ENCODE results near the gene TIMM17B.

TIMM17B gene

DNA sequence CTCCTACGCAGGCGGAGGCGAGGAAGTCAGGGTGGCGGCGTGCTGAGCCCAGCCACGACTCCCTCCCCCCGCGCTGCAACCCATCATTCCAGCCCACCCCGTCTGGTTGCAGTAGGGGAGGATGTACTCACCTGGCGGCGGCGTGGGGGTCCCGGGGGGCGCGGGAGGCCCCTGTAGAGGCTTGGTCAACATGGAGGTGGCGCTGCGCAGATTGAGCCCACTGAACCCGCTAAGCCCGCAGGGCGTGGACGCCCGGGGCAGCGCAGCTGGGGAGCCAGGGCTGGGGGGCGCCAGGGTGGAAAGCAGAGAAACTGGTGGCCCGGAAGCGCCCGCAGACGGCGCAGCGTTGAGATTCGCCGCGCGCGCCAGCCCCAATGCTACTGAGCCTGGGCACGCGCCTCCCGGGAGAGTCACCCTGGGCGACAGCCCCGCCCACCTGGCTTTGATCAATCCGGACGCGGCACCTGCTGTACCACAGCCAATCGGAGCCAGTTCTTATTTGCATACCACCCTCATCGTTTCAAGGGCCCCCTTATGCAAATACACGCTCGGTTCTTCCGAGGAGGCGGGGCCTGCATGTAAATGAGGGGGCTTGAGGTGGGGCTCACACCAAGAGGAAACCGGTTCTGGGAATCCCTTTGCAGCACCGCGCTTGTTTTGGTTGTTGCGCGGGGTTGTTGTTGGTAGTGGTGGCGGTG, 21.2 kb upstream of the TIMM17B start, which contains the start of gene PIM2:
Gene PIM2 (minus strand): TSS at position 382 of the 698 bp plus-strand sequence. CDS start 190 bp downstream, at position 192.
- DNase-seq, result peak; percentile 75

DNA sequence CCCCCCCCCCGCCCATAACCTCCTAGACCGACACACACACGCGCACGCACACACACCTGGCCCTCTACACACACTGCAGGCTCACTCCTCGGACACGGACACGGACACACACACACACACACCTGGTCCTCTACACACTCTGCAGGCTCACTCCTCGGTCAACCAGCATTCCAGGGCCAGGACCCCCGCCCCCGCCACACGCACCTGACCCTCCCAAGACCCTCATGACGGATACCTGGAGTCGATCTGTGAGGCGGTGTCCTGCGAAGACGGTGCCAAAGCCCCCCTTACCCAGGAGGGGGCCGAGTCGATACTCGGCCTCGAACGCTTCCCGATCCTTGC, 20.7 kb upstream of the TIMM17B start:
- no peak for DNase-seq

DNA sequence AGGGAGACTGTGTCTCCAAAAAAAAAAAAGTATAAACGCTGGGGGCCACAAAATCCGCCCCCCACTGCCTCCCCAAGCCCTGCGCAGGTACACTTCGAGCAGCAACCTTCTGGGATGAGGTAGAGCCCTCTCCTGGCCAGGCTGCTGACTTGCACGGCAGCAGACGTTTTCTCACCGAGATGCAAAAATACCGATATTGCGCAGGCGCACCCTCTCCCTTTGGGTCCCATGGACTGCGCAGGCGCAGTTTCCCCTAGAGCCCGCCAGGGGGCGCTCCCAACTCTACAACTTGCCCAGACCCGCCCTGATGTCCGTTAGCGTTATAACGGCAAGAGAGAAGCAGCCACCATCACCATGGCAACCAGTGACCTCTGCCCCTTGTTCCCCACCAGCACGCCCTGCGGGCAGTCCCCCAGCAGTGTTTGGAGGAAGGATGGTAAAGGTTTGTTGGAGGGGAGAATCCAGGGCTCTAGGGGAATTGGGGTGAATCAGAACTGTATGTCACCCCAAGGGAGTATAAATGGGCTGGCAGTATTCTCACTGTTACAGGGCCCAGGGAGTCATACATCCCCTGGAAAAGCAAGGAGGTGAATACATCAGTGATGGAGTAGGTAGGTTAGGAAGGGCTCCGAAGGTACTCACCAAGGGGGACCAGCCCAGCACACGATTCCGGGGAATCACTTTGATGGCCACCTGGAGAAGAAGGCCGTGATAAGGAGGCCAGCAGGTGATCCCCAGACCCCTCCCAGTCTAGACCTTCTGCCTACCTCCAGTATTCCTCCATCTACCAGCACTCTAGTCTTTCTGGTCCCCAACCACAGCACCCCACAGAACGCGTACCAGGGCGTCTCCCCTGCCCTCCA, 19.8 kb upstream of the TIMM17B start:
- peak; percentile 83 for DNase-seq

DNA sequence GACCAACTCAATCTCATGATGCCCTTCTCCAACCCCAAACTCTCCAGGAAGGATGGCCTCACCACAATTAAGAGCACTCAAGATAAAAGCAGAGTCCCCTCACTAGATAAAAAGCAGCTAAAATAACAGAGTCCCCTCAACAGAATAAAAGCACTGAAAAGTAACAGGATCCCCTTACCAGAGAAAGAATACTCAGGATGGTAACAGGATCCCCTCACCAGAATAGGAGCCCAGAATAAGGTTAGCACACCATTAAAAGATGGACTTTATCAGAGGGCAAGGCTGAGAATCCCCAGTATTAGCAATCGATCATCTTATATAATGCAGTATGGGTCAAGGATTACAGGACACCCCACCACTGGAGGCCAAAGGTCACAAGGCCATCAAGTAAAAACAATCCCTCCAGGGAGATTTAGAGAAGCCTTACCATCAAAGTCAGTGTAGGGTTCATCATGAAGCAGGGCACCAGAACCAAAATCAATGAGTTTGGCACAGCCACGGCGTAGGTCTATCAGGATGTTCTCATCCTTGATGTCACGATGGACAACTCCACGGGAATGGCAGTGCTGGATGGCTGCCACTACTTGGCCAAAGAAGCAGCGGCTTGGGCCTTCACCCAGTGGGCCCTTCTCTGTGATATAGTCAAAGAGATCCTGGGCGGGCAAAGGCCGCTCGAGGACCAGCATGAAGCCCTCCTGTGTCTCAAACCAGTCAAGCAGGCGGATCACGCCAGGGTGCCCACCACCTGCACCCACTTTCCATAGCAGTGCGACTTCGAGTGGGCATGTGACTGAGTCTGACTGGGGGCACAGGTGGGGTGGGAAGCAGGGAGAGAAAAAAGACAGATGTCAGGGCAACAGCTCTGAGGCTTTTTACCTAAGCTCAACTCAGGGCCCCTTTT, 17.3 kb upstream of the TIMM17B start:
- DNase-seq, result no peak

DNA sequence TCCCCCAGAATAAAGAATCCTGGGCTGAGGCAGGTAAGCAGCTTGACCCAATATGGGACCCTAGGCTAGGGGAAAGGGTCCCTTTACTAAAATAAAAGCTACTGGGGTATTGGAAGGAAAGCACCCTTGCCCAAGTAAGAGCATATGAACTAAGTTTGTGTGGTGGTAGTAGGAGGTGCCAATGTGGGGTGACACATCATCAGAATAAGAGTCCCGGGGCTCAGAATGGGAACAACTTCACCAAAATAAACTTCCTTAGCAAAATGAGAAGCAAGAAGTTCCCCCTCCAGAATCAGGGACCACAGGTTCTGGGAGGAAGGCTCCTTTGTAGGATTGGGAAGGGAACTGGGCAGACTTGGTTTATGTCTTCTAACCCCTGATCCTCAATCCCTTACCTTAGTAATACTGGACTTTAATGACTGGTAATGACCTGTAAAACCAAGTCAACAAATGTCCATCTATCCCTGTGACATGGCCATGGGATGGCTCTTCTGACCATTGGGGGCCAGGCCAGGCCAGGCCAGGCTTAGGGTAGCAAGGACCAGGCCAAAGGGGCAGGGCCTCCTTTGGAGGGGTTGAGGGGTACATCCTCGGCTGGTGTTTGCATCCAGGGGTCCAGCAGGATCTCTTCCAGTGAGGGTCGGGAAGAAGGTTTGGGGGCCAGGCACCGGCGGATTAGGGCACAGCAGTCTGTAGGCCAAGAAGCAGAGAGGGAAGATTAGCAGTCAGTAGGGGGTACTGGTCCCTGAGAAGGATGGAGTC, 16.2 kb upstream of the TIMM17B start:
- DNase-seq, result no peak

DNA sequence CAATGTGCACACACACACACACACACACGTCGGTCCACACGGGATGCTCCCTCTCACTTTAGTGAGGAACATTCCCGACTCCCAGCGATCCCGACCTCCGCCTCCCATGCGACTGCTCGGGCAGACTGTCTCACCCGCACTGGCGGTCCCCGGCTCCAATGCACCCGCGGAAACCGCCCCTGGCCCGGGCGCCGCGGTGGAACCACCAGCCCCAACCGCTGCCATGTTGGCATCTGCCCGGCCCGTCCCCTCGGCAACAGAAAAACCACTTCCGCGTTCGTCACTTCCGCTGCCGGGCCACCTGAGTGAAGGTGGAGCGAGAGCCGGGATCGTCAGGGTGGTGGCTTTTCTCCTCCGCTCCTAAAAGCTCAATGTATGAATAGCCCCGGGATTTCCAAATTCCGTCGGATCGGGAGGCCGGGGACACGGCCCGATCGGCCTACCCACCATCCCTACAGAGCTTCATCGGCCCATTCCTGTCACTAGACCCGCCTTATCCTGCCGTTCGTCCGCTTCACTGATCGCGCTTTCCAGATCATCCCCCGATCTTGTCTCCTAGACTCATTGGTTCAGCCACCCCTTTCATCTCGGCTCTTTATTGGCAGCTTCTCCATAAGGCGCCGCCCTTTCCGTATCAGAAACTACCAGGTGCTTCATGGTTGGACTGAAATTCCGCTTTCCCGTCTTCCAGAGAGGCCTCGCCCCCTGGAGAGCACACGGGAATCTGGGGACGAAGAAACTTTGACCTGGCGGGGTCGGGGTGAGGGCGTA, 14.0 kb upstream of the TIMM17B start, which contains the start of gene SLC35A2:
Gene SLC35A2 (minus strand): TSS at position 235 of the 771 bp plus-strand sequence. CDS start 10 bp downstream, at position 225.
- peak; percentile 78 for DNase-seq

DNA sequence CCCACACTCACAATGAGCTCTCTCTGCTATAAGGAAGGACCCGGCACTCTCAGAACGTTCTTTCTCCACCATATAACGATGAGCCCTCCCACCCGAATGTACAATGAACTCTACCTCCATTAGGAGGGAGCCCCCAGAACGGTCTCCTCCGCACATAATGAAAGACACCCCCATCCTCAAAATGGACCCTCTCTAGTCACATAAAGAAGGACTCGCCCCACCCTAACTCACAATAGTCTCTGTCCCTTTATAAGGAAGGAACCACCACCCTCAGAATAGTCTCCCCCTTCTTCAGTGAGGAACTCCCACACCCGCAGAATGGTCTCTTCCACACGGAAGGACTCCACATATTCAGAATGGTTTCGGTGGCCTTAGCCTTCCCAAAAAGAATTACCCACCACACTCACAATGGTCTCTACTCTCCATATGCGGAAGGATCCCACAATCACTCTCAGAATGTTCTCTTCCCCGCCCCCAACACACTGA, 13.4 kb upstream of the TIMM17B start:
- DNase-seq, result no peak

DNA sequence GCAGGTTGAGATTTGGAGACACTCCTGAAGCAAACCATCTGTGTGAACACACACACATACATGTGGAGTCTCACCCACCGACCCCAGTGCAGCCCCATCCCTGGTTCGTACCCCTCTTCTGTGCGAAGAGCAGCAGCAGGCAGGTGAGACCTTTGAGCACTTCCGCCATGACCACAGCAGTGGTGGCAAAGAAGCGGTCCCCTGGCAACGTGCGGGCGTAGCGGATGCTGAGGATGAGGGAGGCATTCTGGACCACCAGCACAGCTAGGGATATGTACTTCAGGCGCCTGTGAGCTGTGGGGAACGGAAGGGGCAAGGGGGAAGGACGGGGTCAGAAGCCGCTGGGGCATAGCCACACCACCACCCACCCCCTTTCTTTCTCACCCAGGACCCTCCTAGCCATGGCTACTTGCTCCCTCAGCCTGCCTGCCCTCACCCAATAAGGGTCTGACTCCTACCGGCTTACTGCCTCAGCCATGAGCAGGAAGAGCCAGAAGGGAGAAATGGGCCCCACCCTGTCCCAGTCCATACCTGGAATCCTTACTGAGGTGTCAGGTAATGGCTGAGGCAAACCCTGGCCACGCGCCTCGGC, 12.2 kb upstream of the TIMM17B start:
- DNase-seq, result no peak

DNA sequence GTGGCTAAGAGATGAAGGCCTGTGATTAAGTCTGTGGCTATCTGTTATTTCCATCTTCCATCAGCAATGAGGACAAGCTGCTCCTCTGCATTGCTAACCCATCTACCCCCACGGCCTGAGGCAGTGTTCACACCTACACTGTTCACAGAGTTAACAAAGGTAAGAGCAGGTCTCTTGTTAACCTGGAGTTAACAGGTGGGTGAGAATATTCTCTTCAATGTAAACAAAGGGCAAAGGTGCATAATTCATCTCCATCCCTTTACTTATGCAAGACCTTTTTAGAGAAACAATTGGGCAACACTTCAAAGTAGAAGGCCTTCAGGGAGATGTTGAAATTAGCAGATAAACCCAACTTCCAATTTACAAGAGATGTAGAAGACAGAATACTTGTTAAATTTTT, 11.0 kb upstream of the TIMM17B start:
- DNase-seq, result no peak

DNA sequence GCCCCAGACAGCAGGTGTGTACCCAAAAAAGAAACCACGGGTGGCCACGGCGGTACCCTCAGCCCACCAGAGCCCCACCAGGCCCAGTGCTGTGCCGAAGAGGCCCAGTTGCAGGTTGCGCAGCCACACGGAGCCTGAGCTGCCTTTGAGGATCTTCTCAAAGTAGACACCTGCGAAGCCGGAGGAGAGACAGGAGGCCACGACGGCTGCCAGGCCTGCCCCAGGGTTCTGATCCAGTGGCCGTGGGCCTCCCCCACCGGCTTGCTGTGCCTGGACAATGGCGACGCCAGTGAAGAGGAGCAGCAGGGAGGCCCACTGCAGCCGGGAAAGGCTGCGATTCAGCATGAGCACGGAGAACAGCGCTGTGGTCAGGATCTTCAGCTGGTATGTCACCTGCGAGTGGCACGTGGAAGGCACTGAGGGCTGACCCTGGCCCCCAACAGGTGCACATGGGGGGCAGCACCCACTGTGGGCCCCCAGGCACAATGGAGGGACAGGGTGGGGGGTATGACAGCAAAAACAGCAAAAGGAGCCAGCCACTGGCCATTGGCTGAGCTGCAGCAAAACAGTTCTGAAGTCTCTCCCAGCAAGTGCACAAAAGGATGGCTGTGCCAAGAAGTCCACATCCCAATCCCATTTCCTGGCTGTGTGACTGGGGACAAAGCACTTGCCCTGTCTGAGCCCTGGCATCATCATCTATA, 7.7 kb upstream of the TIMM17B start:
- no peak for DNase-seq

DNA sequence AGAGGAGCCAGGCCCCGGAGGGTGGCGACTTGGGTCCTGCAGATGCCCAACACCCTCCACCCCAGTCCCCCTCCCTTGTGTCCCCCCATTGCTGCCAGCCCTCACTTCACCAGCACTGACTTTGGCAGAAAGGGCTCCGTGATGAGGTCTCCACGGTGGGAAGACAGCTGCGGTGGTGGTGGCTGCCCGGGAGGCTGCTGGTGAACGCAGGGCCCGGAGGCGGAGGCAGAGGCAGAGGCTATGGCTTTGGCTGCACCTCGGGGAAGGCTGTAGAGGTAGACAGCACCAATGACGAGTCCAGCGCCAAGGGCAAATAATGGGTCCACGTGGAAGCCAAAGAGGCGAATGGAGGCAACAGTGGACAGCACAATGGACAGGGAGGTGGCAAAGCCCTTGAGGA, 7.1 kb upstream of the TIMM17B start:
- DNase-seq, result no peak

DNA sequence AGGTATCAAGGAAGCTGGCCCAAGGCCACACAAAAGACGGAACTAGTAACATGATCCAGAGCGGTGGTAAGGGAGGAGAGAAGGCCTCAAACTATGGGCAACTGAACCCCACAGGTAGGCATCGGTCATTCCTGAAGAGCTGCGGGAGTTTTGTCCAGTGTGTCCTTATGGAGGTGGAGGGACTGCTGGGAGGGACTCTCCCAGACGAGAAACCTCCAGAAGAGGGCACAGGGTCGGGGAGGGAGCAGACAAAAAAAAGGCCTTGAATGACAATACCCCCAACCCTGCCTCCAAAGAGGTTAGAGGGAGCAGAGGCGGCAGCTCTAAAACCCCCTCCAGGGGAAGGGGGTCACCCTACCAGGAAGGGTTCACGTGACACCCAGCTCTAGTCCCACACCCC, 6.6 kb upstream of the TIMM17B start:
- no peak for DNase-seq

DNA sequence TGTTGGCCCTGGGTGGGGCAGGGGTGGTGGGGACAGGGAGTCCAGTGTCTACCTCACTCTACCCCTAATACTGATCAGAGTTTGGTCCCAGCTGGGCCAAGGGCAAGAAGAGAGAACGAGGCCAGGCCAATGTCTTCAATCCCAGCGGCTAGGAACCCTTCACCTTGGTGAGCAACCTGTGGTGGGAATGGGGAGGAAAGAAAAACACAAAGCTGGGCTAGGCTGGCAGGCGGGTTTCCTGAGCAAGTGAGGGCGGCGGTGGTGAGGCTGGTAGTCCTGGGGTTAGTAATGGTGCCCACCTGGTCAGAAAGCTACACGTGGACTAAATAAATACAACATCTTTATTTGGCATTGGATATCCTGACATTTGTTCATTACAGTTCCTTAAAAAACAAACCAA, 5.7 kb upstream of the TIMM17B start:
- no peak for DNase-seq

DNA sequence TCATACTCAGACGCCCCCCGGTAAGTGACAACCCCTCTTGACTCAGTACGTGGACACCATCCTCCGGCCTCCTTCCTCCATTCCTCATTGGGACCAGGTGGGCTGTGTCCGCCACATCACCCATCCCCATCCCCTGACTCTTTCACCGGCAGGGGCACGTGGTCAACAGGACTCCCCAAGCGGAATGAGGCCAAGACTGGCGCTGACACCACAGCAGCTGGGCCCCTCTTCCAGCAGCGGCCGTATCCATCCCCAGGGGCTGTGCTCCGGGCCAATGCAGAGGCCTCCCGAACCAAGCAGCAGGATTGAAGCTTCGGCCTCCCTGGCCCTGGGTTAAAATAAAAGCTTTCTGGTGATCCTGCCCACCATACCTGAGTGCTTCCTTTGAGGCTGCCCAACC, 5.2 kb upstream of the TIMM17B start:
- no peak for DNase-seq

DNA sequence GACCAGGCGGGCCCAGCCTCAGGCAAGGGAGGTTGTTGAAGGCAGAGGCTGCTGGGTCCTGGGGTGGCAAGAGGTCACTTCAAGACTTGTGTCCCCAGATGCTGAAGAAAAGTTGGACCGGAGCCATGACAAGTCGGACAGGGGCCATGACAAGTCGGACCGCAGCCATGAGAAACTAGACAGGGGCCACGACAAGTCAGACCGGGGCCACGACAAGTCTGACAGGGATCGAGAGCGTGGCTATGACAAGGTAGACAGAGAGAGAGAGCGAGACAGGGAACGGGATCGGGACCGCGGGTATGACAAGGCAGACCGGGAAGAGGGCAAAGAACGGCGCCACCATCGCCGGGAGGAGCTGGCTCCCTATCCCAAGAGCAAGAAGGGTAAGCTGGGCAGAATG, 4.6 kb upstream of the TIMM17B start:
- no peak for DNase-seq

DNA sequence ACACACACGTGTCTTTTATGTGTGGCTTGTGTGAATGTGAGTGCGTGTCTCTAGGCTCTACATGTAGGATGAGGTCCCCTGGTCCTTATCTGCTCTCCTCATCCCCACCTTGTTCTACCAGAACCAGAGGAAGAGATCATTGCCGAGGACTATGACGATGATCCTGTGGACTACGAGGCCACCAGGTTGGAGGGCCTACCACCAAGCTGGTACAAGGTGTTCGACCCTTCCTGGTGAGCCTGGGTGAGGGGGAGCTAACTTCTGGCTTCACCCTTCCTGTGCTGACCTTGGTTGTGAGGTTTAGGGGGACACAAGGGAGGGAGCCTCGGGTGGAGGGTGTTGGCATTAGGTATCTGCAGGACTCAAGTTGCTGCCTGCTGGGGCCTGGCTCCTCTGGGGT, 3.5 kb upstream of the TIMM17B start:
- no peak for DNase-seq

DNA sequence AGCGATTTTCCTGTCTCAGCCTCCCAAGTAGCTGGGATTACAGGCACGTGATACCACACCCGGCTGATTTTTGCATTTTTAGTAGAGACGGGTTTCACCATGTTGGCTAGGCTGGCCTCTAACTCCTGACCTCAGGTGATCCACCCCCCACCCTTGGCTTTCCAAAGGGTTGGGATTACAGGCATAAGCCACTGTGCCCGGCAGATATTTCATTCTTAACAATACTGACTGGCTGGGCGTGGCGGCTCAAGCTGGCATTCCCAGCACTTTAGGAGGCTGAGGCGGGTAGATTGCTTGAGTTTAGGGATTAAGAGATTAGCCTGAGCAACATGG, 1.5 kb upstream of the TIMM17B start:
- DNase-seq, result no peak

DNA sequence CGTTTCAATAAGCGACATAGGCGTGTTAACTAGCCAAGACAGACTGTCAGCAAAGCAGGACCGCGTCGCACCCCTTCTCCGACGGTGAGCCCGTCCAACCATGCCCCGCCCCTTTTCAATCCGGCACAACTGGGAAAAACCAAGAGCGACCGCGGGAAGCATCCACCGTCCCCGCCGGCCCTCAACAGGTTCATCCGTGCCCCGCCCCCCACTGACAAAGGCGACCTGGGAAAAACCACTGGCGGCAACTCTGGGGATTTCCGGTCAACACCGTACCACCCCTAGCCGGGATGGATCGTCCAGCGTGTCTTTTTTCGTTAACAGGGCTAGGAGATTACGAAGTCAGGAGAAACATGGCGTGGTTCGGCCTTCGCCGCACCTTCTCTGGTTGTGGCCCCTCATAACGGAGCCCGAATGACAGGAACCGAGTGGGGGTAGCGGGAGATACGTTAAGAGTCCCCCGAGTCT, 377 bp downstream of the TIMM17B start:
- peak; percentile 63 for DNase-seq

DNA sequence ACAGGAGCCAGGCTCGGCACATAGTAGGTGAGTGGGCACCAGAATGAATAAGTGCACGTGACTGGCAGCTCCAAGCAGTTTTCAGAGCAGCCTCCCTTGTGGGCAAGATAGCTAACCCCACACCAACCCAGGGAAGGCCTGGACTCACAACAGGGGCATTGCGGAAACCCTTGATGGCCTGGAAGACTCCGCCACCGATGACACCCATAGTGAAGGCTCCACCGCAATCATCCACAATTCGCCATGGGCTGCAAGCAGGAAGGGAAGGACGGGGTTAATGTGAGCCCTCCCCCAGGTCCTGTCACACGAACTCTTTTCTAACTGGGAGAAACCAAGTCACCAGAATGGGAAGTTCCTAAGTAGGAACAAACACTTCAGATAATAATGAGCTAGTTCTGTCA, 957 bp downstream of the TIMM17B start:
- DNase-seq, result no peak

DNA sequence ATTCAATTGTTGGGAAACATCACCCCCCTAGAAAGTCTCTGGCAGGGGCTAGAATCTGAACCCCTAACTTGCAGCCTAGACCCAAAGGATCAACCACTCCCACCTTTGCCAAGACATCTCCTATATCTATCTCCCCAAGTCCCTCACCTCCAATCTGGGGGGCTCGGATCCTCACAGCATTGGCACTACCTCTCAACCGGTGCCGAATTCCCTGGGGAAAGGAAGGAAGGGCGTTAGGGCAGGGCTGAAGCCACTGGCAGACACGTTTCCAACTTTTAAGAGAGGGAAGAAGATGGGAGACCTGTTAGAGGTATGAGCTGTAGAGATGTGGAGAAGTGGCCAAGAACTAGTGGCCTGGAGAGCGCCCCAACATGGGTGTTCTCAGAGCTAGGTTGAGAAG, 2.7 kb downstream of the TIMM17B start:
- DNase-seq, result no peak
